ENCODE measurements around the gene MICU2.

The MICU2 gene

DNA sequence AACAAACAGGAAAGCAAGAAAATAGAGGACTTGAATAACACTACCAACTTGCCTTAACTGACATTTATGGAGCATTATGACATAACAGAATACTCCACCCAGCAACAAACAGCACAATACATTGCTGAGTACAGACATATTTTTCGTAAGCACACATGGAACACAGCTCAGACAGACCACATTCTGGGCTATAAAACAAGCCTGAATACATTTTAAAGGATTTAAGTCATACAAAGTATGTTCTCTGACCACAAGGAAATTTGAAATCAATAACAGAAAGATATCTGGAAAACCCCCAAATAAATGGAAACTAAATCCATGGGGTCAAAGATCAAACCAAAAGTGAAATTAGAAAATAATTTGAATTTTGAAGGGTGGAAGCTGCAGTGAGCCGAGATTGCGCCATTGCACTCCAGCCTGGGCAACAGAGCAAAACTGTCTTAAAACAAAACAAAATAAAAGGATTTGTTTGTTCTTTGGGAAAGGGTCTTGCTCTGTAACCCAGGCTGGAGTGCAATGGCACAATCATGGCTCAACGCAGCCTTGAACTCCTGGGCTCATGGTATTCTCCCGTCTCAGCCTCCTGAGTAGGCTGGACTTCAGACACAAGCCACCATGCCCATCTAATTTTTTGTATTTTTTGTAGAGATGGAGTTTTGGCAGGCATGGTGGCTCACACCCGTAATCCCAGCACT lies 150.4 kb downstream of the MICU2 start:
- TF ChIP-seq JUND (IDR thresholded peaks at IDR 0.05; ENCODE audit: low read depth), result no peak
- in situ Hi-C loops (cut with HindIII; ENCODE audit: low pct_unique_long_range_greater_than_20kb, low sequenced_read_pairs), result no loop called here
- DNase-seq (ENCODE audit: low read depth in 1 of 2, low spot score in 1 of 2), result no peak

DNA sequence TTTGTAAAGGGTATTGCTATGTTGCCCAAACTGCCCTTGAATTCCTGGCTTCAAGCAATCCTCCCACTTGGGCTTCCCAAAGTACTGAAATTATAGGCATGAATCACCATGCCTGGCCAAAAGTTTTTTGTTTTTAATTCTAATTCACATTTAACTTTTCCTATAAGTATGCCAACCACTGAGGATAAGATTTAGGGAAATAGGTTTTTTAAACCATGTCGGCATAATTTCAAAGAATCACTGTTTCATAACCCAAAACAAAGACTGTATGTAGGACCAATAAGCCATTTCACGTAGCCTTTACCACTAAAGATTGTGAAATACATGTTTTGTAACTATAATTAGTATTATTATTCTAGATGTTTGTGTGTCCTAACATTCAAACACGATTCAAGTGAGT lies 153.0 kb downstream of the MICU2 start:
- no peak for DNase-seq (ENCODE audit: low read depth in 1 of 2, low spot score in 1 of 2)
- no peak for TF ChIP-seq JUND (IDR thresholded peaks at IDR 0.05; ENCODE audit: low read depth)
- in situ Hi-C loops (cut with HindIII; ENCODE audit: low pct_unique_long_range_greater_than_20kb, low sequenced_read_pairs), result no loop called here

DNA sequence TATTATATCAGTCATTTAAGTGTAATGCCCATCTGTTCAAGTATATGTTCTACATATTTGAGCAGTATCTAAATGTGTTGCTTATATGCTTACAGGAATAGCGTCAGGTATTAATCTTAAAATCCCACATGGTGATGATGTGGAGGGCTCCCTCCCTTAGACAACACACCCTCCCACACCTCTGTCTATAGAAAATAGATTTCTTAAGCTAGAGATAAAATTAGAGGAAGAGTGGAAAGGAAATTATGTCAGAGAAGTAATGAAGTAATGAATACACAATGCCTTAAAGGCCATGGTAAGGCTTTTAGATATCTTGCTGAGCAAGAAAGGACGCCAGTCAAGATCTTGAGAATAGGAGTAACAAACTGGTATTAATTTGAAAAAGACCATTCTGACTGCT lies 157.3 kb downstream of the MICU2 start:
- in situ Hi-C loops (cut with HindIII; ENCODE audit: low pct_unique_long_range_greater_than_20kb, low sequenced_read_pairs), result no loop called here
- DNase-seq (ENCODE audit: low read depth in 1 of 2, low spot score in 1 of 2), result no peak
- TF ChIP-seq JUND (IDR thresholded peaks at IDR 0.05; ENCODE audit: low read depth), result no peak

DNA sequence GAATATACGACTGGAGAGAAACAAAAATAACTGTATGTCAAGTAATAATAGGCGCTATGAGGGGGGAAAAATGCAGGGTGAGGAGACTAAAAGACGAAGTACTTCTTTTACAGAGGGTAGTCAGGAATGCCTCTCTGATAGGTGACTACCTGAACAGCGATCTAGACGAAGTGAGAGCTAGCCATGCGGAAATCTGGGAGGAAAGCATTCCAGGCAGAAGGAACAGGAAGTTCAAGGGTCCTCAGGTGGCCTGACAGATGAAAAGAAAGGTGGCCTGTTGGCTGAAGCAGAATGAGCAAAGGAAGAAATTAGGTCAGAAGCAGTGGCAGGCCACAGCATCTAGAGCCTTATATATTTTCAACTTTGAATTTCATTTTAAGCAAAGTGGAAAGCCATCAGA lies 158.2 kb downstream of the MICU2 start:
- in situ Hi-C loops (cut with HindIII; ENCODE audit: low pct_unique_long_range_greater_than_20kb, low sequenced_read_pairs), result no loop called here
- TF ChIP-seq JUND (IDR thresholded peaks at IDR 0.05; ENCODE audit: low read depth), result no peak
- DNase-seq (ENCODE audit: low read depth in 1 of 2, low spot score in 1 of 2), result no peak

DNA sequence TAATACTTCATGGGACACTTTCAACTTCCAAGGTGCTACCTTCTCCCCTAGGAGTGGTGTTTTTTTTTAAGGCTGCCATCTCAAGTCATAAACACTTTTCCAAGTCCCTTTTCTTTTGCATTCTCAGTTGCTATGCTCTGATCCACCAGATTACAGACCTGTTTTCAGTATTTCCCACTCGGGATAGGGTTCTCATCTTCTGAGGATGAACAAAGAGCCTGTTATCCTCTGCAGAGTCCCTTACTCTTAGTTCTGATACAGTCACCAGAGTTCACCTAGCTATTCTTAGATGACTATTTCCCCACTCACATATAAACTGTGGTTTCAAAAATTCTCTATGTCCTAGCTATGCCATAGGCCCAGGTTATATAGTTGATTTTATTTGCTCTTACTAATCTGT lies 160.8 kb downstream of the MICU2 start:
- TF ChIP-seq JUND (IDR thresholded peaks at IDR 0.05; ENCODE audit: low read depth), result no peak
- no peak for DNase-seq (ENCODE audit: low read depth in 1 of 2, low spot score in 1 of 2)
- in situ Hi-C loops (cut with HindIII; ENCODE audit: low pct_unique_long_range_greater_than_20kb, low sequenced_read_pairs), result no loop called here

Data from T47D (cell line).